HG03108 (cell line): ENCODE results near the gene MYBBP1A.
A peak's percentile ranks its signal among the peaks of the same experiment; 100 is the strongest.

Experiments used
- ATAC-seq: cut with Tn5 transposase; IDR thresholded peaks from one replicate; pipeline ENCODE4 v1.9.1; 2021; ENCODE audit warnings: moderate library complexity; ENCODE audit not compliant: unreplicated experiment

MYBBP1A gene

DNA sequence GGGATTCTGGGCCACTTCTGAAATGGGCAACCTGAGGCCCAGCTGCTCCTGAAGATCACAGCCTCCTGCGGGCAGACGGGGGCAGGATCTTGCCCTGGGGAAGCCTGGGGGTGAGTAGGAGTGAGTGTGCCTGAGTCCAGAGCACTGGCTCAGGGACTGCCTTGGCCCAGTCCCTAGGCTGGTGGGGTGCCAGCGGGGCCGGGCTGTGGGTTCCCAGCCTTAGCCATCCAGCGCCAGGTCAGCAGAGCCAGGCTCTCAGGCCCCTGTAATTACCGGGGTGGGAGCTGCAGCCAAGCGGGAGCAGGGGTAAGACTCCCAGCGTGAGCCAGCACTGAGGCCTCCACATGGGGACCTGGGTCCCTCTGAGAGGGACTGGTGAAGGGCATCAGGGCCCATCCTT lies 48.3 kb downstream of the MYBBP1A start:
- no peak for ATAC-seq

DNA sequence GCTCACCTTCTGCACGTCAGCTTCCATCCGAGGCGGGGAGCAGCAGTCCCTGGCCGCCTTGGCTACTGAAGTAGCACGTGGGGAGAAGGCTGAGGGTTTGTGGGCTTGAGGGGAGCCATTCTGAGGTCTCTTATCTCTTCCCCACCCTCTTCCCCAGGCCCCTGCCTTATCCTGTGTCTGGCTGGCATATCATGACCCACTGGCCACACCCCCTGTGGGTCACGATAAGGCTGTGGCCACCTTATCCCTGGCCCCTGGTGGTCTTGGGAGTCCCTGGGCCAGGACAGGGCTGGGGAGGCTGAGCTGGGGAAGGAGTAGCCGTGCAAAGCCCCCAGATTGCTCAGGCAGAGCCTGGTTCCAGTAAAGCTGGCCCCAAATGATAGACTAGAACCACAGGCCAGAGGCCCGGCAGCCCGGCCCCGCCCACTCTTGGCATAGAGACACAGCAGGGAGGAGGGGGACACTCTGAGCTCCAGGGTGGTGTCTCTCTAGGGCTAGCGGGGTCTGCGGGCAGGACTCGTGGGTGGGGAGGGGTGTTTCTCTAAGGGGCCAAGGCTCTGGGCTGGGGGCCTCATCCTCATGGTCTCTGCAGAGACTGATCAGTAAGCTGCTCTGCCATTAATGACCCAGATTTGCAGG lies 48.9 kb downstream of the MYBBP1A start:
- ATAC-seq: no peak

DNA sequence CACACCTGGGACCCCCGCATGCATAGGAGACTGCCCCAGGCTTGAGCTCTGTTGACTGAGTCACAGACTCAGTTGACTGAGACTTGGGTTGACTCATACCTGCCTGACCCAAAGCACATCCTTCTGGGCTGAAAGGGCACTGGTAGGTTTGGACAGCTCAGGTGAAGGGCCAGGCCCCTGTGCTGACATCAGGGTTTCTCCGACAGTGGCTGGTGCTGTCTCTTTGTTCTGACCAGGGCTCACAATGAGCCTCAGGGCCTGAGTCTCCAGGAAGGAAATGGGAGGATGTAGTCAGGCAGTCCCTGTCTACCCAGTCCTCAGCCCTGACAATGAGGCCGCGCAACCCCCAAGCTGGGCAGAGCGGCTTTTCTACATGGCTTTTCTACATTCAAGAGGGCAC lies 50.0 kb downstream of the MYBBP1A start:
- no peak for ATAC-seq

DNA sequence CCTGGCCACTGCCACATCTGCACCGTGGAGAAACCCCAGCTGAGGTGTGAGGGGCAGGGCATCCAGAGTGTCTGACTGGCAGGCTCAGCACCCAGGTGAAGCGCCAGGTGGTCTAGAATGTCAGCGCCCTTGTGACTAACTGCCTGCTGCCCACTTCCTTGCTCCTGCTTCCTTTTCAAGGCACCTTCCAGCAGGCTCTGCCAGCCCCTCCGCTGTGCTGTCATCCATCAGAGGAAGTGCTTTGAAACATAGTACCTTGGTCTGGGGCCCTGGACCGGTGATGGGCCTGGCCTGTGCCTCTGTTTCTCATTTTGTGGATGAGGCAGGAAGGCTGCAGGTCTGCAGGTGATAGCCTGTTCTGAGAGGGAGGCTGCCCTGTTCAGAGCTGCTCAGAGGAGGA lies 51.0 kb downstream of the MYBBP1A start:
- no peak for ATAC-seq

DNA sequence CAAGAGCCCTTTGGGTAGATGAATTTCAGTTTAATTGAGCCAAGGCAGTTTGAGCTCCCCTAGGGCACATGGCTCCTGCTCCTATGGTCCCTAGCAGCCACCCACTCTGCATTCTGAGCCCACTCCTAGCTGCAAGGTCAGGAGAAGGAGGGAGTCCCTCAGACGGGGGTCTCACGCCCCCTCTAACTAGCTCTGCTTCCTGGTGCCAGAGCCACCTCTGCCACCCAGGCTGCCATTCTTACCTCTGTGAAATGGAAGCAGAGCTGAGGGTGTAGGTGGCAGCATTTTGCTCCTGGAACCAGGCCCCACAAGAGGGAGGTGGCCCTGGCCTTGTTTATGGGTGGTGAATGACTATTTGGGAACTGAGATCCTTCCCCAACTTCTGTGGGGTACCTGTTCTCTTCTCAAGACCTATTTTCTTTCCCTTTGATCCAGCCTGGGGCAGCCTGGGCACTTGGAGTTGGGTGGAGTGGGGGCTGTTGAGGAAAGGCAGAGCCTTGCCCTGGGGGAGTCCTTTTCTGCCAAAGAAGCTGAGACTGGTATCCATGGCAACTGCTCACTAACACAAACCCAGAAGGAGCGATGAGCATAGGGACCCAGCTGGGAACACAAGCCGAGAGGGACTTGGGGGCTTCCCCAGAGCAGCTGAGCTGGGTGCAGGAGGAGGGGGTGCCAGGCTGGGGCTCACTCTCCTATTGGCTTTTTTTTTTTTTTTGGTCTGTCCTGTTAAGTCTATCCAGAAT lies 51.7 kb downstream of the MYBBP1A start:
- ATAC-seq: no peak

DNA sequence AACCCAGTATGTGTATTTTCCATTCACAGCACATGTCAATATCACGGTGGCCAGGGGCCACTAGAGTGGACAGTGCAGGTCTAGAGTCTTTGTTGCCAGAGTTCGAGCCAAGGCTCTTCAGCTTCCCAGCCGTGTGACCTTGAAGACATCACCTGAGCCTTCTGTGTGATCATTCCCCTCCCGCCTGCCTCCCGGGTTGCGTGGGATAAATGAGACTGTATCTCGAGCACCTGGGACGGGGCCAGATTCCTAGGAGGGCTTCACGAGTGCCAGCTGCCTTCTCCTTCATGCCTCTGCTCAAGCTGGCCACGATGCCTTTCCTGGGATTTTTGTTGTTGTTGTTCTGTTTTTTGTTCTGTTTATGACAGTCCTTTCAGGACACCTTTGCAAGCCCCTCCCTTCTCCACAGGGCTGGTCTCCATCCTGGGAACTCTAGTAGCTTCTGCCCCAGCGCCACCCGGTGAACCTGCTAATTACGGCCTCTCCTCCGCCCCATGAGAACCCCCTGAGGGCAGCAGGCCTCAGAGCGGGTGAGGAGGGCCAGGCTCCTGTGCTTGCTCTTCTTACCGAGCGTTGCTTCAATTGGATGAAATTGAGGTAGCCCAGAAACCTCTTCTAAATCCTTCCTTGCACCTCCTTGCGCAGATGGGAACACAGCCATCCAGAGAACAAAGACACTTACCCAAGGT lies 52.6 kb downstream of the MYBBP1A start:
- no peak for ATAC-seq

DNA sequence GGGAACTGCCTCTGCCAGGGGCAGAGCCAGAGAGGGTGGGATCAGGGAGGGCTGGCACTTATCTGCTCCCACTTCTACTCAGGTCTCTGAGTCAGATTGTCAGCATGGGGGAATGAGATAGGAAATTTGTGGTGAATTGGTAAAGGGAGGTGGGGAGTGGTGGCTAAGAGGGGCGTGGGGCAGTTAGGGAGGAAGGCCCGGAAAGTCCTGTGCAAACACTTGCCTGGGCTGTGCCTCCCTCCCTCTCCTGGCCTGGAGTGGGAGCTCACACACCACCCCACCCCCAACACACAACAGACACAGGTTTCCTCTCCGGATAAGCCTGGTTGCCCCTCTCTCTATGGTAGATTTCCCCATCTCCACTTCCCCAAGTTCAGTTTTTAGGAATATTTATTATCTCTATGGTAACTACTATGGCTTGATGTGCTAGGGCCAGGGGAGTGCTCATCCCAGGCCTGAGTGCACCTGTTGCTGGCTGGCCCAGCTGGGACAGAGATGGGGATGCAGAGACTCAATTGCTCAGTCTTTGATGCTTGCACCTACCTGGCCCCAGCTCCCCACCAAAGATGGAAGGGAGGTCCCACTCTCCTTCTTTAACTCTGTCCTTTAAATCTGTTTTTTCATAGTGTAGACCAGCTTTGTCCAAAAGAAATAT lies 53.8 kb downstream of the MYBBP1A start:
- ATAC-seq: no peak

DNA sequence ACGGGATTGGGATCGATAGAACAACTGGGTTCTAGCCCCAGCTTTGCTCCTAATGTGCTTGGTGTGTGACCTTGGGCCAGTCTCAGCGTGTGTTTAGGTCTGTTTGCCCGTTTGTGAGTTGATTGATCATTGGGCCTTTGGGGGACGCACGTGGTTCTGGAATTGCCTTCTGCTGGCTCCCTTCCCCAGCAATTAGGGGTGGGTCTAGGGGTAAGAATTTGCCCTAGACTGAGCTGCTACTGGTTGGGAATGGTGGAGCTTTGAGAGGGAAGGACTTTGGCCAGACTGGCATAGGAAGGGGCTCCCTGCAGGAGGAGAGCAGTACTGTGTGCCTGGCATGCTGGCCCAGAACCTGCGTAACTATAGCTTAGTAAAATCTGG lies 55.0 kb downstream of the MYBBP1A start:
- no peak for ATAC-seq

DNA sequence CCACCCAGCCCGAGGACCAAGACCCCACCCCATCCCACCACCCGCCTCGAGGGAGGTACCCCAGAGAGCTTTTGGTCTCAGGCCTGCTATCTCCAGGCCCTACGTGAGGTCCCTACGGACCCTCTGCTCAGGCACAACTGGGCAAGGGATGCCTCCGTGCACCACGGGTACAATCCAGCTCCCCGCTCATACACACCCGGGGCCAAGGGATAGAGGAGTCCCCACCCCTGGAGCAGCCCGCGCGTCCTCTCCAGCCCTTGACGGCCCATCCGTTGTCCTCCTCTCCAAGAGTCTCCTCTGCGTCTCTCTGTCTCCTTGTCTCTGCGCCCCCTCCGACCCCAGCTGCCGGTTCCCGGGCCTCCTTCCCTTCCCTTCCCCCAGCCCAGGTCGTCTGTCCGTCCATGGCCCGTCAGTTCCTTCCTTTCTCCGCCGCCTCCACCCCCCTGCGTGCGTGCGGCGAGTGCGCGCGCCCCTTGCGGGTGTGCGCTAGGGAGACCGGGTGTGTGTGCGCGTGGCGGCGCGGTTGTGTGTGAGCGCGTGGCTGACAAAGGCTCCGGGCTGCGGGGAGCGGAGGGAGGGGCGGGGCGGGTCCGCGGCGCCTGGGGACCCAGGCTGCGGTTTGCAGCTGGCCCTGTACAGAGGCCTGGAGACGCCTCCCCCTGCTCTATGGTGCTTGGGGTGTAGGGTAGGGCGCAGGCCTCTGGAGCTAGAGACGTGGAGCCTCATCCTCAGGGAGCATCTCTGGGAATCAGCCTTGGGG lies 55.6 kb downstream of the MYBBP1A start:
- no peak for ATAC-seq

DNA sequence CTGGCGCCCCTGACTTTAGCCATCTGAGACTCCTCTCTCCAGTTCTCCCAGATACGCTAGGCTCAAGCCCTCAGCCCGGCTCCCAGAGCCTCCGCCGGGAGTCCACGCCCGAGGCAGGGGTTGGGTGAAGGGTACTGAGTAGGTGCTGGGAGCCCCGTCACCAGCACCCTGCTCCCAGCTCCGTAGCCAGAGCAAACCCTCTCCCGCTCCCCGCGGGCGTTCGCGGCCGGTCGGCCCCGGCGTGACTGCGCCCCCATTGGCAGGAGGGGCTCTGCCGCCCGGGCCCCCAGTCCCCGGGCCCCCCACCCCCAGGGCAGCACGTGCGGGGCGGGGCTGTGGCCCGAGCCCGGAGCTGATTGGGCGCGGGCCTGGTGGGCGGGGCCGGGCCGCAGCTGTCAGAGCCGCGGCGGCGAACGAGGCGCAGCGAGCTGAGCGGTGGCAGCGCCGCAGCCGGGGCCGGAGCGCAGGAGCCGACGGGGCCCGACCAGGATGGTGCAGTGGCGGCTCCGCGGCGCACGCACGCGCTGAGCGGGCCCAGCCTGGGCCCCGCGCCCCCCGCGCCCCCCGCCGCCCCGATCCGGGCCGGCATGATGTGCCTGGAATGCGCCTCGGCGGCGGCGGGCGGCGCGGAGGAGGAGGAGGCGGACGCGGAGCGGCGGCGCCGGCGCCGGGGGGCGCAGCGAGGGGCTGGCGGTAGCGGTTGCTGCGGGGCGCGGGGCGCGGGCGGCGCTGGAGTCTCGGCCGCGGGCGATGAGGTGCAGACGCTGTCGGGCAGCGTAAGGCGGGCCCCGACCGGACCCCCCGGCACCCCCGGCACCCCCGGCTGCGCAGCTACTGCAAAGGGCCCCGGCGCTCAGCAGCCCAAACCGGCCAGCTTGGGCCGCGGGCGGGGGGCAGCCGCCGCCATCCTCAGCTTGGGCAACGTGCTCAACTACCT lies 56.5 kb downstream of the MYBBP1A start, which contains the start of gene SPNS2:
SPNS2 (plus strand) TSS at position 421 of the 937 bp plus-strand sequence; CDS start at position 588, 167 bp downstream.
- peak; percentile 63 for ATAC-seq

DNA sequence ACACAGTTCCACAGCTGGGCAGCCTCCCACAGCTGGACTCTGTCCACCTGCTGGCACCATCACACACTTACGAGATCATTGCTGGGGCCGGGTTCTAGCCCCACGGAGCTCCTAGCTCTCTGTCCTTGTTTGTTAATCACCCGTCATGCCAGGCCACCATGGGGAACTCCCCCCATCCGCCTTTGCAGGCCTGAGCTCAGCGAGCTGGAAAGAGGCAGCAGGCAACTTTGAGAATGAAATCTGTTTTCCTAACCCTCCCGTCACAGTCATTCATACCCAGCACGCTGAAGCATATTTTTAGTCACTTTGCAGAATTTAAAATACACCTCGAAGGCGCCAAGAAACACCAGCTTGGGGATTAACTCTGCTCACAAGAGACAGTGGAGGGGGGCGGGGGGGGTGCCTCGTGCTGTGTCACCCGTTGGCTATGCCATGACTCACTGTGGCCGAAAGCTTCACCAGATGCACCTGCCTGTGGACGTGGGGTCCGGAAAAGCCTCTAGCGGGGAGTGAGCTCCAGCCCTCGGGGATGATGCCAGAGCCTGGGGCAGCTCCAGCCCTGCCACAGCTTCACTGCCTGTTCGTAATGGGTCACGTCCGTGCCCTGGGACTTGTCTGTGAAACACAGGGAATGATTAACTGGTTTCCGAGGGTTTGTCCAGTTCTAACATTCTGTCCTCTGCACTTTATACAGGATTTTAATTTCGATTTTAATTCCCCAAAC lies 57.9 kb downstream of the MYBBP1A start:
- ATAC-seq: no peak

DNA sequence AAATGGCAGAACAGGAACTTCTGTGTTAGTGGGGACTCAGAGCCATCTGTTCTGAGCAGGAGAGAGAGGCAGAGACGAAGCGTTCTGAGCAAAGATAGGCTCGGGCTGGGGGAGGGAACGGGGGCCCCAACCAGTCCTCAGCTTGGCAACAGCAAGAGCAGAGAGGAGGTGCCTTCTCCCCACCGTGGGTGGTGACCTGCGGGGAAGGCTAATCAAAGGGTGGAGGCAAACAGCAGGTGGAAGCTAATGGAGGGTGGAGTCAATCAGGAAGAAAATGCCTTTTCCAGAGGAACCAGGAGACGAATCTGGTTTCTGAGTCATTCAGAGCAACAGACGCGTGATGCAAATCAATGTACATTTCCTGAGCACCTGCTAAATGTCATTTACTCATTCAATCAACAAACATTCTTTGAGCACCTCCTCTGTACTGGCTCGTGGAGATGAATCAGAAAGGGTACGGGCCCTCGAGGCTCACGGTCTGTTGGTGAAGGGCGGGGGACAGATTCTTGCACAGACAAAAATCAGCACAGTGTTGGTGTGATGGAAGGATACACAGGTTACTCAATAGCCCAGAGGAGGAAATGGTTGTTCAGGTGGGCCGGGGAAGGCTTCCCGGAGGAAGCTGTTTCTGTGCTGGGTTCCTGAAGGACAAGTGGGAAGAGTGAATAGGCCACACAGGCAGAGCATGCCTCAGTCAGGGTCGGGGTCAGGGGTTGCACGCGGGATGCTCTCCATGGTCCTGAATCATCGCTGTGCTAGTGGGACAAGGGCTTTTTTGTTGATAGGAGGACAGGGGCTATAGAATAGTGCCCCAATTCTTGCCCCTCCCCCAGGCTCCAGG lies 62.2 kb downstream of the MYBBP1A start:
- ATAC-seq: no peak

DNA sequence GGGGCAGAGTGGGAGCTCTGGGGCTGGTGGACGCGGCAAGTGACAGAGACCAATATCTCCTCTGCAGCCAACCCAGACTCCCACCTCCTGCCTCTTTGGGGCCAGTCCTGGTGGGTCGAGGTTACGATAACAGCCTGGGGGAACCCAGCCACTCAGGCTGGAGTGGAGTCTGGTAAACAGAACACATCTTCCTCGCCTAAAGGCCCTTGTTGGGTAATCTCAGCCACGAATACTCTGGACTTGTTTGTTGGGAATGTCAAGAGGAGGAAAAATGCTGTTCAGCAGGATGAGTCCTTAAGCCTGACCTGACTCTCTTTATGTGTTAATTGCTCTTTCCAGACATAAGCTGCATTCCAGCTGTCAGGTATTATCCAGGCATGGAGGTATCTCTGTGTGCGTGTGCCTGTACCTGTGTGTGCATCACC lies 64.5 kb downstream of the MYBBP1A start:
- no peak for ATAC-seq

DNA sequence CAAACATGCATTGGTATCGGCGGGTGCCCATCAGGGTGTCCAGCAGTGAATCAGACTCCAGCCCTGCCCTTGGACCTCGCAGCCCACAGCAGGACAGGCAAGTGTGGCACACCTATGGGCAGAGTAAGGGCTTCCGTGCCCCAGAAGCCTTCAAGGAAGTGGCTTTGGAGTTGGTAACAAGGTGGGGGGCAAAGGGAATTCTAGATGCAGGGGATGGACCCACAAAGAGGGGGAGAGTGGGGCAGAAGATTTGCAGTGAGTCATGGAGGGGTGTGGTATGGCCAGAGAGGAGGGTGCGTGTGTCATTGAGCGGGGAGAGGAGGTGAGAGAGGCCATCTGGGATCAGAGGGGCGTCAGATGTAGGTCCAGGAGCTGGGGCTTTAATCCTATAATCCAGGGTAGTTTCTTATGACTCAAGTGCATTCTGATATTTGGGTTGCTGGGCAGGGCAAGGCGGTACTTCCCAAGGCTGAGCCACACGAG lies 65.0 kb downstream of the MYBBP1A start:
- ATAC-seq: no peak

DNA sequence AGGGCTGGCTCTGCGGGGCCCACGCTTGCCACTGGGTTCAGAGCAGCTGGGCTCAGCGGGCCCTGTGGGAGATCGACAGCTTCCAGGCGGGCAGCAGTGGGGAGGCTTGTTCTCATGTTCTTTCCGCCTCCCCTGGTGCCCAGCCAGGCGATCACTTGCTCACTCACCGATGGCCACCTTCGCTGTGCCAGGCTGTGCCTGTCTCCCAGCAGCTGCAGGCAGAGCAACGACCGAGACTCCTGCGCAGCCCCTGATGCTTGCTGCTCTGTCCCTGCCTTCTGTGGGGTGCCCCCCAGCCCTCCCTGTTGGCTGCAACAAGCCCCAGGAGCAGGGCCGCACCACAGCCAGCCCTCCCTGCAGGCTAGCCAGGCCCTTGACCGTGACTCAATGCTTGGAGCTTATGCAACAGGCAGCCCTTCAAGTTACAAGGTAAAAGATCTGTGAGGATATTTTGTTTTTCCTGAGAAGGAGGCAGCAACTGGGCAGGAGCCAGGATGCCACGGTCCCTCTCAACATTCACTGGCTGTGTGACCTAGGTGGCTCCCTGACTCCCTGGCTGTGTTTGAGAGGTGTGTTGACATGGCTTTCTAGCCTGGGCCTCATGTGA lies 66.1 kb downstream of the MYBBP1A start:
- ATAC-seq: no peak
